Gastrocnemius medialis (tissue), 4 donors: Measurements from ENCODE around the gene ADAMTSL2.

Experiments used
- POLR2A ChIP-seq, 2 donors: fragments of 450-650 bp; IDR thresholded peaks; one replicate each; pipeline ENCODE4 v1.6.1; 2017; ENCODE audit warnings: antibody characterized with exemption in 2 of 2, mild to moderate bottlenecking in 2 of 2, moderate library complexity in 2 of 2
- TF ChIP-seq, protein P1 (sequence below), 5 experiments: fragments of 450-650 bp in 3 of 5; fragments of 200-600 bp in 2 of 5; sonication (generic) in 2 of 5; IDR thresholded peaks in 4 of 5; conservative IDR thresholded peaks in 1 of 5; 1 replicate in 4 of 5; 2 replicates in 1 of 5; pipeline ENCODE4 v1.5.1; 2016 to 2019; ENCODE audit warnings: antibody characterized with exemption in 5 of 5, mild to moderate bottlenecking in 3 of 5, moderate library complexity in 3 of 5

DNA sequence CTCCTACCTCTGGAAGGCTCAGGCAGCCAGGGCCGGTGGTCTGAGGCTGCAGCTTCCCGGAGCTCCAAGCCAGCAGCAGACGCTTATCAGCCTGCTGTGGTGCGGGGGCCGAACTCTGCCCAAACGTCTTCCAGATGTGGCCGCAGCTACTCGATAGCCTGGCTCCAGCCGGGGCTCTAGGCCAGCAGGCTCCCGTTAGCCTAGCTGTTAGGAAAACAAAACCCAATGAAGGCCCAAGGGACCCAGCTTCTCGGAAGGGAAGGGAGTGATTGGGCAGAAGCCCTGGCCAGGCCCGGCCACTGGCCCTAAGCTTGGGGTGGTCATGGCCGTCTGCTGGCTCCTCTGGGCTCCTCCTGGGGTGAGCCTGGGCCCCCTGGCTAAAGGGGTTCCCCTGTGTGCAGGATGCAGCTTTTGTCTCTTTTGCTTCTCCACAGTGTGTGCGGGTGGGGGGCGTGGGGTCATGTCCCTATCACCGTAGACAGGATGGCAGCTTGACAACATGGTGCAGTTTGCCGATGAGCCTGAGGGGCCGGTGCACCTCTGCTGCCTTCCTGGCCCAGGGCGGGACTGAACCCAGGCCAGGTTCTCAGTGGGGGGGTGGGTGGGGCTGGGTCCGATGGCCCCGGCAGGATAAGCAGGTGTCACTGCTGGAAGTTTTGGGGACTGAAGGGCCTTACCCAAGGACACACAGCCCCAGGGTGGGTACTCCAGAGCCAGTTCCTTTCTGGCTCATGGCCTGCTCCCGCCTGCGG, 28.4 kb upstream of the ADAMTSL2 start:
- no peak for TF ChIP-seq POLR2A (IDR thresholded peaks at IDR 0.05)
- TF ChIP-seq, protein P1, sequence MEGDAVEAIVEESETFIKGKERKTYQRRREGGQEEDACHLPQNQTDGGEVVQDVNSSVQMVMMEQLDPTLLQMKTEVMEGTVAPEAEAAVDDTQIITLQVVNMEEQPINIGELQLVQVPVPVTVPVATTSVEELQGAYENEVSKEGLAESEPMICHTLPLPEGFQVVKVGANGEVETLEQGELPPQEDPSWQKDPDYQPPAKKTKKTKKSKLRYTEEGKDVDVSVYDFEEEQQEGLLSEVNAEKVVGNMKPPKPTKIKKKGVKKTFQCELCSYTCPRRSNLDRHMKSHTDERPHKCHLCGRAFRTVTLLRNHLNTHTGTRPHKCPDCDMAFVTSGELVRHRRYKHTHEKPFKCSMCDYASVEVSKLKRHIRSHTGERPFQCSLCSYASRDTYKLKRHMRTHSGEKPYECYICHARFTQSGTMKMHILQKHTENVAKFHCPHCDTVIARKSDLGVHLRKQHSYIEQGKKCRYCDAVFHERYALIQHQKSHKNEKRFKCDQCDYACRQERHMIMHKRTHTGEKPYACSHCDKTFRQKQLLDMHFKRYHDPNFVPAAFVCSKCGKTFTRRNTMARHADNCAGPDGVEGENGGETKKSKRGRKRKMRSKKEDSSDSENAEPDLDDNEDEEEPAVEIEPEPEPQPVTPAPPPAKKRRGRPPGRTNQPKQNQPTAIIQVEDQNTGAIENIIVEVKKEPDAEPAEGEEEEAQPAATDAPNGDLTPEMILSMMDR (IDR thresholded peaks at IDR 0.05 in 4 of 5, conservative IDR thresholded peaks at IDR 0.05 in 1 of 5) = no peak
